ENCODE results near the gene COL20A1. TPM values are rescaled to one million over a fixed set of nuclear protein-coding genes. Genes with fewer than 3 reads are reported as not detected.

COL20A1 gene
- total RNA-seq, 4 donors from 2014 or later, result not detected

DNA sequence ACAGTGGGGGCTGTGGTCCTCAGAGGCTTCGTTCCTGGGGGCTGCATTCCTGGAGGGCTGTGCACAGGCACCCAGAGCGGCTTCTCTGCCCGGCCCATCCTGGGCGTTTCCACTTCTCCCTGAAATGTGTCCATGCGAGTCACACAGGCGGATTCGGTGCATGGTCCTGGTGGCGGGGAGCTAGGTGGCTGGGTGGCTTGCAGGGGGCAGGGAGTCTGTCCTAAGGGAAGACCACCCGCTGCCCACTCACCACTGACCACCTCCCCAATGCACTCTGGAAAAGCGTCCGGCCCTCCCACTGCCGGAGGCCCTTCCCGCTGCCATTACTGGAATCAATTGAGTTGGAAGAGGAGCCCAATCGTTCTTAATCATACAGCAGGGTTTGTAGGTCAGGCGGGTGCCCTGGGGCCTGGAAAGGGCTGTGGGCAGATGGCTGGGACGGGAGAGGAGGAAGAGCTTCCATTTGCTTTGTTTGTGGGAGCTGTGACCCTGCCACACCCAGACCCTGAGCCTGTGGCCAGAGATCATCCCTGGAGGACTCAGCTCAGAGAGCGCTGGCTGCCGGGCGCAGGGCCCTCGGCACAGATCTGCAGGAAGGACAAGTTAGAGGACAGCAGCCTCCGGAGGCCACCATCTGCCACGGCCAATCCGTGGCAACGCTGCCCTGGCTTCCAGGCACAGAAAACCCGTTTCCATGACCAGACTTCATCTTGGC, 61.8 kb downstream of the COL20A1 start:
- intact Hi-C loops (cut with DNase I; ENCODE audit: low total_unique reads), result no loop called here
- no peak overlapping the region for H3K4me3 ChIP-seq (ENCODE audit: low read depth, poor library complexity, severe bottlenecking)
- TF ChIP-seq POLR2A (IDR thresholded peaks at IDR 0.05), result no peak
- TF ChIP-seq, protein P1, sequence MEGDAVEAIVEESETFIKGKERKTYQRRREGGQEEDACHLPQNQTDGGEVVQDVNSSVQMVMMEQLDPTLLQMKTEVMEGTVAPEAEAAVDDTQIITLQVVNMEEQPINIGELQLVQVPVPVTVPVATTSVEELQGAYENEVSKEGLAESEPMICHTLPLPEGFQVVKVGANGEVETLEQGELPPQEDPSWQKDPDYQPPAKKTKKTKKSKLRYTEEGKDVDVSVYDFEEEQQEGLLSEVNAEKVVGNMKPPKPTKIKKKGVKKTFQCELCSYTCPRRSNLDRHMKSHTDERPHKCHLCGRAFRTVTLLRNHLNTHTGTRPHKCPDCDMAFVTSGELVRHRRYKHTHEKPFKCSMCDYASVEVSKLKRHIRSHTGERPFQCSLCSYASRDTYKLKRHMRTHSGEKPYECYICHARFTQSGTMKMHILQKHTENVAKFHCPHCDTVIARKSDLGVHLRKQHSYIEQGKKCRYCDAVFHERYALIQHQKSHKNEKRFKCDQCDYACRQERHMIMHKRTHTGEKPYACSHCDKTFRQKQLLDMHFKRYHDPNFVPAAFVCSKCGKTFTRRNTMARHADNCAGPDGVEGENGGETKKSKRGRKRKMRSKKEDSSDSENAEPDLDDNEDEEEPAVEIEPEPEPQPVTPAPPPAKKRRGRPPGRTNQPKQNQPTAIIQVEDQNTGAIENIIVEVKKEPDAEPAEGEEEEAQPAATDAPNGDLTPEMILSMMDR (IDR thresholded peaks at IDR 0.05), result no peak
- WGBS, 2 donors, result 71 to 72% methylated on average over 24 to 25 of the region's 25 CpGs
- no peak for DNase-seq (ENCODE audit: low spot score in 2 of 2)

DNA sequence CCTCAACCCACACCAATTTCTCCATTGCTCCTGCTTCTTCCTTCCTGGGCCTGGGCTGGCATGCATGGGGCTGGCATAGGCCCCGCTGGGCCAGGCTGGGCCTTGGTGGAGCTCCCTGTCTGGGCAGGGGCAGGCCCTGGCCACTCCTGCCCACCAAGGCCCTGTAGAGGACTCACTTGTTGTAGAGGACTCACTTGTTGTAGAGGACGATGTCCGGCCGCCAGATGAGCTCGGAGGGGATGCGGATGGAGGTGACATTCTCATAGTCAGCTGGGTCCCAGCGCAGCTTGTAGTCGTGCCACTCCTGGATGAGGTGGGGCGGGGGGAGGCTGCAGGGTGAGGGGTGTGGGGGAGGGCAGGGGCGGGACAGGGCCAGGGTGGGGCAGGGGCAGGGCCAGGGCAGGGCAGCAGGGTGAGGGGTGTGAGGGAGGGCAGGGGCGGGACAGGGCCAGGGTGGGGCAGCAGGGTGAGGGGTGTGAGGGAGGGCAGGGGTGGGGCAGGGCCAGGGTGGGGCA, 62.9 kb downstream of the COL20A1 start:
- DNase-seq (ENCODE audit: low spot score in 2 of 2), result no peak
- intact Hi-C loops (cut with DNase I; ENCODE audit: low total_unique reads), result no loop called here
- H3K4me3 ChIP-seq (ENCODE audit: low read depth, poor library complexity, severe bottlenecking), result no peak overlapping the region
- TF ChIP-seq POLR2A (IDR thresholded peaks at IDR 0.05), result no peak
- TF ChIP-seq, protein P1 (IDR thresholded peaks at IDR 0.05), result no peak
- whole genome bisulfite sequencing, 2 donors, result 87 to 94% methylated on average over 5 to 8 of the region's 11 CpGs

DNA sequence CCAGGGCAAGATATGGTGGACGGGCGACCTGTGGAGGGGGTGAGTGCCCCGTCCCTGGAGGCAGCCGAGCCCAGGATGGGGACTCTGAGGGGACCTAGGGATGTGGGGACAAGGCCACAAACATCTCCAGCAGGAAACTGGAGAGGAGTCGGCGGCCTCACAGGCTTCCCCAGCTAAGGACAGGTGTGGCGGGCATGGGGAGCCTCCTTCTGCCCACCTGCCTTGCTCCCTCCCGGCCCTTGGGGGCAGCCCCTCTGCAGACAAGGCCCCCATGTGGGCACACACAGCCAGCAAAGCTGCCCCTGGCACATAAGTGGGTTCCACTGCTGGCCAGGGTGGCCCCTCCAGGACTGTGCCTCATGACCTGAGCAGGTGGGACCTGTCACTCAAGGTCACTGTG, 63.5 kb downstream of the COL20A1 start:
- no peak for DNase-seq (ENCODE audit: low spot score in 2 of 2)
- H3K4me3 ChIP-seq (ENCODE audit: low read depth, poor library complexity, severe bottlenecking), result no peak overlapping the region
- 92 to 96% methylated on average over 8 of the region's 8 CpGs for WGBS, 2 donors
- TF ChIP-seq, protein P1 (IDR thresholded peaks at IDR 0.05), result no peak
- TF ChIP-seq POLR2A (IDR thresholded peaks at IDR 0.05), result no peak
- intact Hi-C loops (cut with DNase I; ENCODE audit: low total_unique reads), result no loop called here

DNA sequence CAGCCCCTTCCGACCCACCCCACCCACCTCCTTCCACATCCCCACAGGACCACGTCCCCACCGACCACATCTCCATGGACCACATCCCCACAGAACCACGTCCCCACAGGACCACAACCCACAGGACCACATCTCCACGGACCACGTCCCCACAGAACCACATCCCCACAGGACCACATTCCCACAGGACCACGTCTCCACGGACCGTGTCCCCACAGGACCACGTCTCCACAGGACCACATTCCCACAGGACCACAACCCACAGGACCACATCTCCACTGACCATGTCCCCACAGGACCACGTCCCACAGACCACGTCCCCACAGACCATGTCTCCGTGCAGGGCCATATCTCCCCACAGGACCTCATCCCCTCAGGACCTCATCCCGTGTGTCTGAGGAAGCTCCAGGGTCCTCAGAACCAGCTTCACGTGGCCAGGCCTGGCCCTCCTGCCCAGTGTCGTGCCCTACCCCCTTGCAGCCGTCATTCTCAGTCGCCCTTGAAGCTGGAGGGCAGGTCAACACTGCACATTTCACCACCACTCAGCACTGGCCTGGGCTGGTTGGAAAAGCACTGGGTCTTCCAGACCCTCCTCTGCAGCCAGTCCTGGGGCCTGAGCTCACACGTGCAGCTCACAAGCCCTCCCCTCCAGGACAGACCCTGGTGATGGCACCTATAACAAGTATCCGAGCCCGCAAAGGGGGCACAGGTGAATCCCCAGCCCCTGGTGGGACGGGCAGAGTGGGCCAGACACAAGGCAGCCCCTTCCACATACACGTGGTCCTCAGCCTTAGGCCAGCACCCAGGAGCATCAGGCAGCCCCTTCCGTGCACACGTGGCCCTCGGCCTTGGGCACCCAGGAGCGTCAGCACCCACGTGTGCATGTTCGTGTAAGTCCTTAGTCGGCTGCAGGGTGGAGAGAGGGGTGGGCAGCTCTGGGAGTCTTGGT, 64.2 kb downstream of the COL20A1 start:
- intact Hi-C loops (cut with DNase I; ENCODE audit: low total_unique reads), result no loop called here
- DNase-seq (ENCODE audit: low spot score in 2 of 2), result no peak
- TF ChIP-seq POLR2A (IDR thresholded peaks at IDR 0.05), result no peak
- TF ChIP-seq, protein P1 (IDR thresholded peaks at IDR 0.05), result no peak
- WGBS, 2 donors, result 60 to 71% methylated on average over 26 to 29 of the region's 30 CpGs
- H3K4me3 ChIP-seq (ENCODE audit: low read depth, poor library complexity, severe bottlenecking), result no peak overlapping the region

DNA sequence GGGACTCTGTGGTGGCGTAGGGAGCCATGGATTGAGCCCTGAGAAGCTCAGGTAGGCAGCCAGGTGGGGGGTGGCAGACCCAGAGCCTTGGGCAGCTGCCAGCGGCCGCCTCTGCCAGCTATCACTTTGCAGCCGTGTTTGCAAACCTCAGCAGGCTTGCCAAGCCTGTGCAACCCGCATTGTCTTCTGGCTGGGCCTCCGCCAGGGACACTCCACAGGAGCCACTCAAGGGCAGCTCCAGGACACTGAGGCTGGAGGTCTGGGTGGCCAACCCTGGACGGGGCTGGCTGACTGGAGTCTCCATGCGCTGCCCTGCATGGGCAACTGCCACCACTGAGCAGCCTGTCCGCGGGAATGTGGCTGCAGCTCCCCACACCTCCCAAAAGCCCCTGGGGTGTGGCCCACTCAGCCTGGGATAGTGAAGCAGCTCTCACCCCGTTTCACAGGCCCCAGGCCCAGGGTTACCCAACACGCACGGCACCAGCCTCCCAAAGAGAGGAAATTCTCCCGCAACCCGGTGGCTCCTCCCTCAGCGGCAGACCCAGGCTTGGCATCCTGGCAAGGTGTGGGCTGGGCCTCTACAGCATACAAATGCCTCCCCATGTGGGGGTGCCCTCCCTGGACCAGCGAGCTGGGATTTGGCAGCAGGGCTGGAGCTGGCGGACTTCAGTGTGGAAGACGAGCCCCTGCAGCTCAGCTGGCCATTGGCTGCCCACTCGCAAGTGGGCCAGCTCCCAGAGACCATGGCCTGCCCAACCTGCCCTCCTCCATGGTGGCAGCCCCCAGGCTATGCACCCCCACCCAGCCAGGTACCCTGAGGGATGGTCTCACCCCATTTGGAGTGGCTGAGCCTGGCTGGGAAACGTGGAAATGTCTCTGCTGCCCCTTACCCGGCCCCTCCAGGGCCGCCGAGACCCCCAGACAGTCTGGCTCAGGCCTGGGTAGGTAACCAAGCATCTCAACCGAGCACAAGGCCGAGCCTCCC, 65.2 kb downstream of the COL20A1 start:
- TF ChIP-seq POLR2A (IDR thresholded peaks at IDR 0.05), result no peak
- TF ChIP-seq, protein P1 (IDR thresholded peaks at IDR 0.05), result no peak
- no peak for DNase-seq (ENCODE audit: low spot score in 2 of 2)
- WGBS, 2 donors, result 22 to 55% methylated on average over 4 to 26 of the region's 26 CpGs
- intact Hi-C loops (cut with DNase I; ENCODE audit: low total_unique reads), result no loop called here
- no peak overlapping the region for H3K4me3 ChIP-seq (ENCODE audit: low read depth, poor library complexity, severe bottlenecking)
